Naive thymus-derived CD4-positive, alpha-beta T cell (primary cell): ENCODE data around the gene RANBP3L. TPM values are rescaled to one million over a fixed set of nuclear protein-coding genes. Genes with fewer than 3 reads are reported as not detected.
"Not testable (repeated sequence)": the region's sequence is repeated elsewhere in the genome, so short reads cannot be mapped to it uniquely, and the experiment has no call there.

Experiments
- ATAC-seq: fragments of 150-1000 bp; cut with Tn5 transposase; 2 replicates; pipeline ENCODE4 v1.10.0; 2021; ENCODE audit warnings: mild to moderate bottlenecking, moderate library complexity
- CTCF ChIA-PET: fragments of 350-600 bp; sonication (Branson Sonifier 250); formaldehyde crosslinking; loops from one replicate; lab custom pipeline; 2021; ENCODE audit warnings: antibody characterized with exemption; lab: Charles Lee
- POLR2A ChIA-PET: fragments of 350-600 bp; sonication (Branson Sonifier 250); formaldehyde crosslinking; loops from one replicate; lab custom pipeline; 2021; ENCODE audit warnings: antibody characterized with exemption, inconsistent platforms; lab: Charles Lee
- DNase-seq, 9 donors: peaks; one replicate each; pipeline versions ENCODE4 v3.0.0 to v3.0.0-alpha.2; 2020 to 2022; ENCODE audit warnings: mixed read lengths in 1 of 9
- H3K27ac ChIP-seq: one replicate; pipeline ENCODE4 v1.7.0; 2013; ENCODE audit warnings: mild to moderate bottlenecking, low read depth, low read length, moderate library complexity
- H3K27me3 ChIP-seq, 2 donors: one replicate each; pipeline ENCODE4 v1.7.0; 2013; ENCODE audit warnings: low read length in 2 of 2, mild to moderate bottlenecking in 2 of 2, moderate library complexity in 2 of 2; ENCODE audit not compliant: control insufficient read depth in 2 of 2, insufficient read depth in 2 of 2
- H3K36me3 ChIP-seq, 3 experiments: 1 replicate in 2 of 3; 2 replicates in 1 of 3; pipeline ENCODE4 v1.7.0; 2013; ENCODE audit warnings: low read length in 3 of 3, mild to moderate bottlenecking in 3 of 3, moderate library complexity in 1 of 3; ENCODE audit not compliant: insufficient read depth in 3 of 3, control insufficient read depth in 2 of 3
- H3K4me1 ChIP-seq, 2 donors: one replicate each; pipeline ENCODE4 v1.7.0; 2013; ENCODE audit warnings: low read length in 2 of 2, mild to moderate bottlenecking in 2 of 2, moderate library complexity in 1 of 2; ENCODE audit not compliant: control insufficient read depth in 2 of 2, insufficient read depth in 2 of 2
- H3K4me3 ChIP-seq: 2 replicates; pipeline ENCODE4 v1.7.0; 2013; ENCODE audit warnings: mild to moderate bottlenecking, low read length
- H3K9me3 ChIP-seq, 3 experiments: 1 replicate in 2 of 3; 2 replicates in 1 of 3; pipeline ENCODE4 v1.7.0; 2013; ENCODE audit warnings: low read length in 3 of 3; ENCODE audit not compliant: control insufficient read depth in 2 of 3
- H3K27ac Mint-ChIP-seq, 9 donors: one replicate each; pipeline ENCODE4 v1.8.0; 2020 to 2022; ENCODE audit warnings: mixed read lengths in 9 of 9, mild to moderate bottlenecking in 8 of 9, moderate library complexity in 5 of 9, inconsistent platforms in 2 of 9
- H3K27me3 Mint-ChIP-seq, 5 donors: one replicate each; pipeline ENCODE4 v1.8.0; 2021 to 2022; ENCODE audit warnings: mixed read lengths in 5 of 5, mild to moderate bottlenecking in 1 of 5
- H3K36me3 Mint-ChIP-seq, 5 donors: one replicate each; pipeline ENCODE4 v1.8.0; 2020 to 2022; ENCODE audit warnings: mixed read lengths in 5 of 5, mild to moderate bottlenecking in 3 of 5, inconsistent platforms in 1 of 5
- H3K4me1 Mint-ChIP-seq, 7 donors: one replicate each; pipeline ENCODE4 v1.8.0; 2020 to 2022; ENCODE audit warnings: mixed read lengths in 7 of 7, mild to moderate bottlenecking in 3 of 7, inconsistent platforms in 1 of 7
- H3K4me3 Mint-ChIP-seq, 10 donors: one replicate each; pipeline ENCODE4 v1.8.0; 2020 to 2022; ENCODE audit warnings: mild to moderate bottlenecking in 10 of 10, mixed read lengths in 10 of 10, moderate library complexity in 6 of 10, inconsistent platforms in 2 of 10
- H3K9me3 Mint-ChIP-seq, 11 donors: one replicate each; pipeline ENCODE4 v1.8.0; 2020 to 2022; ENCODE audit warnings: mixed read lengths in 11 of 11, mild to moderate bottlenecking in 4 of 11, inconsistent platforms in 1 of 11, moderate library complexity in 1 of 11
- intact Hi-C, 2 donors: fragments of 100-400 bp; cut with micrococcal nuclease; formaldehyde crosslinking; loops; one replicate each; pipeline ENCODE4 v1.15.1; 2023
- polyA plus RNA-seq, 2 donors: library from polyadenylated mRNA; unstranded; fragments of 300-500 nt; fragmentation: Illumina TruSeq; gene quantifications; one replicate each; pipeline ENCODE4 v1.2.3, GENCODE V29; 2021
- total RNA-seq, 6 experiments: library from RNA in 5 of 6; stranded (reverse) in 5 of 6; gene quantifications; 1 replicate in 5 of 6; 2 replicates in 1 of 6; pipeline ENCODE4 v1.2.3 and lab custom pipeline; 2021 to 2026

RANBP3L gene
- total and polyA plus RNA-seq, 7 experiments from 2014 or later = not detected

DNA sequence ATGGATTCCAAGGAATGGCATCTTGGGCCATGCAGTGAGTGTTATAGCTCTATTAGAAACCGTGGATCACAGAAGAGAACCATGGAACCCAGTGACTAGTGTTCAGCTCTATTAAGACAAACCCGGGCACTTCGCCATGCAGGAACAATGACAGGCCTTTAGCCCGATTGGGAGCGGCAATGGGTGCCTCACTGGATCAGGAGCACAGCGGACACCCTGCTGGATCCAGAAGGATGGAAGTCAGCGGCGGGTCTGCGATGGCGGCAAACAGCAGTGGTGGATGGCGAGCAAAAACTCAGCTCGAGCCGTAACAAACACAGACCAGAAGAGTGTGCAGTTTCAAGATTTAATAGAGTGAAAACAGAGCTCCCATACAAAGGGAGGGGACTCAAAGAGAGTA is 31.0 kb upstream of the RANBP3L start:
- H3K27me3 ChIP-seq, POLR2A ChIA-PET, H3K27ac Mint-ChIP-seq, ATAC-seq, H3K9me3 Mint-ChIP-seq, H3K9me3 ChIP-seq, H3K36me3 Mint-ChIP-seq, H3K4me3 Mint-ChIP-seq, H3K4me1 Mint-ChIP-seq, H3K4me1 ChIP-seq, DNase-seq, H3K4me3 ChIP-seq, H3K27ac ChIP-seq, intact Hi-C loops, H3K36me3 ChIP-seq, CTCF ChIA-PET: not testable (repeated sequence)
- H3K27me3 Mint-ChIP-seq = peaks cover 3 to 15% (median 9%) of the 10 kb centered on the region in 5 donors

DNA sequence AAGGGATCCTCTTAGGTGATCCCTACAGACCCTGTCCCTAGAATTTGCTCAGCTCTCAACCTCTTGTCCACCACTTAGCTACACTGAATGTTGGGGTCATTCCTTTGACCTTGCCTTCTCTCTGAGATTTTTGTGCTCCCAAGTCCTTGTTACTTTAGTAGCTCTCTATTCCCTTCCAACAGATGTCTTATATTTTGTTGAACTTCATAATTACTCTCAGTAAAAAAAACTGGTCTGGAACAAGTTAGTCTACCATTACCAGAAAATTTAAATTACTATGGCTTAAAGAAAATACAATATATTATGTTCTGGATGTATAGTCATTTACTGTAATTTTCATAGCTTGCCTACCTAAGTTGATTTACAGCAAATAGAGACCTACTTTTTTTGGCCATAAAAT is 23.5 kb upstream of the RANBP3L start:
- H3K9me3 ChIP-seq = no peaks in the 10 kb centered on the region
- H3K27me3 ChIP-seq = no peaks in the 10 kb centered on the region
- peaks cover 0 to 8% (median 3%) of the 10 kb centered on the region in 11 donors for H3K9me3 Mint-ChIP-seq
- H3K27ac ChIP-seq = no peak overlapping the region
- ATAC-seq (no peak), DNase-seq (no peak)
- CTCF ChIA-PET = interaction anchor here (0.7 kb wide), 1 partner anchor 94 kb away, joined by 3 read pairs; no protein-coding TSS in a partner anchor
- H3K27me3 Mint-ChIP-seq = peaks cover 4 to 29% (median 9%) of the 10 kb centered on the region in 5 donors
- intact Hi-C loops = no loop called here
- H3K4me1 Mint-ChIP-seq = no peaks in the 10 kb centered on the region
- no peaks in the 10 kb centered on the region for H3K36me3 ChIP-seq
- no peaks in the 10 kb centered on the region for H3K4me1 ChIP-seq
- POLR2A ChIA-PET = no interaction called here
- H3K36me3 Mint-ChIP-seq = no peaks in the 10 kb centered on the region
- H3K27ac Mint-ChIP-seq = no peak overlapping the region
- H3K4me3 ChIP-seq = no peak overlapping the region
- H3K4me3 Mint-ChIP-seq = no peak overlapping the region

DNA sequence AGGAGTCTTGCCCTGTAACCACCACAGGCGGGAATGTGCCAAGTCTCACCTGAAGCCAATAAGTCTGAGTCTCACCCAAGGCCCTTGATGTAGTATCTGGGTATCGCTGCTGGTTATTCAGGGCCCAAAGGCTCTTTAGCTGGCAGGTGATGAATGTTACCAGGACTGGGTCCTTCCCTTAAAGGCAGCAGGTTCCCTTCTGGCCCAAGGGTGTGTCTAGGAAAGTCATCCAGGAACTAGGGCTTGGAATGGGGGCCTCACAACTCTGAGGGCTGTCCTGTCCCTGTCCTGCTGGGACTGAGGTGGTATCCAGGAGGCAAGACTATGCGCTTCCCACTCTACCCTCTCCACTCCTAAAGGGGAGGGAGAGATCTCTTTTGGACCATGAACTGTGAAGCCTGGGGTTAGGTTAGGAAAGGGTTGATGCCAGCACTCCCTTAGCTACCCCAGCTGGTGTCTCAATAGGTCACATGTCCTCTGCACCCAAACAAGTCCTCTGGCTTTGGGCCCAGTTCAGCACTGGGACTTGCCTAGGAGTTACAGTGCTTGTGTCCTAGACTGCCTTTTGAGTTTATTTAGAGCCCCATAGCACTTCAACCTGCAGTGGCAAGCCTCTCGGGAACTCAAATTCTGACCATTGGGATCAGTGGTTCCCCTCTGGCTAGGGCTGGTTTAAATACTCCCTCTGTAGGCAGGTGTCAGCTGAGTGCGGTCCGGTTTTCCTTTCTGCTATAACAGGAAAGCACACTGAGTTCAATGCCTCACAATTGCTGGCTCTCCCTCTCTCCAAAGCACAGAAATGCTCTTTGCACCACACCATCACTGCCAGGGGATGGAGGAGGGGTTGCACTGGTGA is 22.5 kb upstream of the RANBP3L start:
- H3K36me3 Mint-ChIP-seq = no peaks in the 10 kb centered on the region
- no peak for DNase-seq
- Histone ChIP-seq H3K9me3 (no peaks in the 10 kb centered on the region), H3K36me3 (no peaks in the 10 kb centered on the region), H3K4me3 (no peak overlapping the region), H3K27ac (no peak overlapping the region), H3K4me1 (no peaks in the 10 kb centered on the region), H3K27me3 (no peaks in the 10 kb centered on the region)
- POLR2A ChIA-PET = no interaction called here
- intact Hi-C loops = no loop called here
- ATAC-seq = no peak
- H3K27me3 Mint-ChIP-seq = peaks cover 12 to 39% (median 19%) of the 10 kb centered on the region in 5 donors
- CTCF ChIA-PET = no interaction called here
- no peak overlapping the region for H3K27ac Mint-ChIP-seq
- peaks cover 0 to 8% (median 3%) of the 10 kb centered on the region in 11 donors for H3K9me3 Mint-ChIP-seq
- H3K4me3 Mint-ChIP-seq = no peak overlapping the region
- H3K4me1 Mint-ChIP-seq = no peaks in the 10 kb centered on the region

DNA sequence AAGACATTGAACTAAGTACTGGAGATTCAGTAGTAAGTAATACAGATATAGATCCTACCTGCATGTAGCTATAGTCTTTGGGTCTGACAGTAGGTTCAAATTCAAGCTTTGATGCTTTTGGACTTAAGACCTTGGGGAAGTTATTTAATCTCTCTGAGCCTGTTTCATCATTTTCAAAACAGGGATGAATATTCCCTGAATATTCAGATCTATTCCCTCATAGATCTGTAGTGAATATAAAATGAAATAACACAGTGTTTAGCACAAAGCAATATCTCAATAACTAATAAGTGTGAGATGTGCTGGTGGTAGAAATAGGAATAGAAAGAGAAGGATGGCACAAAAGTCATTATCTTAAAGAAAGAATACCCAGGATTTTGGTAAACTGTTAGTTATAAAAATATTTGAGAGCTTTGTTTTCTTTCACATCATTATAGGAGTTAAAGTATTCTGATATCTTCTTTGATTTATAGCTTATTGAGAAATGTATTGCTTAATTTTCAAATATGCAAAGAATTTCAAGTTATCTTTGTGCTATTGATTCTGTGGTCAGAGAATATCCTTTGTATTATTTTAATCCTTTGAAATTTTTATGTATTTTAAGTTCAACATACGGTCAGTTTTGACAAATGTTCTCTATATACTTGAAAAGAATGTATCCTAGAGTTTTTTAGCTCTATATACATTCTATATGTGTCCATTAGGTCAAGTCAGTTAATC is 11.4 kb upstream of the RANBP3L start:
- Histone ChIP-seq H3K27me3 (no peaks in the 10 kb centered on the region), H3K27ac (no peak overlapping the region), H3K4me3 (no peak overlapping the region), H3K4me1 (no peaks in the 10 kb centered on the region), H3K9me3 (no peaks in the 10 kb centered on the region), H3K36me3 (no peaks in the 10 kb centered on the region)
- Mint-ChIP-seq H3K27me3 (peaks cover 25 to 51% (median 38%) of the 10 kb centered on the region in 5 donors), H3K36me3 (no peaks in the 10 kb centered on the region), H3K4me1 (no peaks in the 10 kb centered on the region), H3K4me3 (no peak overlapping the region), H3K27ac (no peak overlapping the region), H3K9me3 (peaks cover 0 to 6% (median 0%) of the 10 kb centered on the region in 11 donors)
- intact Hi-C loops = no loop called here
- ChIA-PET POLR2A (no interaction called here), CTCF (no interaction called here)
- DNase-seq (no peak), ATAC-seq (no peak)

DNA sequence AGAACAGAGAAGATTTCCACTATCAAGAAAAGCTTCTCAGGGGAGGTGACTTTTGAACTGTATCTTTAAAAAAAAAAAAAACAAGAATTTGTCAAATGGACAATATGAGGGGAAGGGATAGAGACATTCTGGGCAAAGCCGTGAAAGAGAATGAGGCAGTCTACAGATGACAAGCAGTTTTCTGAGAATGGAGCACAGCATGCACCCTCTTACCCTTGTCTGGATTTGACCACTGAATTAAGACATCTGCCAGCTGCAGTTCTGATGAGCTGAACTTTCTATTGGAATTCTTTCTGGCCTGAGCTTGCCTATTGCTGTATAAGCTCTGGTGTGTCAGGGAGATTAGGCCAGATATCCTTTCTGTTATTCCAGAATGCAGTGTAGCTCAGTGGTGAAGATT is 10.3 kb upstream of the RANBP3L start:
- H3K36me3 ChIP-seq = no peaks in the 10 kb centered on the region
- H3K4me1 Mint-ChIP-seq = no peaks in the 10 kb centered on the region
- no peak for ATAC-seq
- H3K27ac Mint-ChIP-seq = no peak overlapping the region
- no peaks in the 10 kb centered on the region for H3K36me3 Mint-ChIP-seq
- intact Hi-C loops = no loop called here
- H3K27ac ChIP-seq = no peak overlapping the region
- peaks cover 21 to 47% (median 31%) of the 10 kb centered on the region in 5 donors for H3K27me3 Mint-ChIP-seq
- H3K9me3 Mint-ChIP-seq = peaks cover 0 to 4% (median 0%) of the 10 kb centered on the region in 11 donors
- H3K4me3 ChIP-seq = no peak overlapping the region
- no peak for DNase-seq
- H3K9me3 ChIP-seq = no peaks in the 10 kb centered on the region
- CTCF ChIA-PET = no interaction called here
- H3K4me3 Mint-ChIP-seq = no peak overlapping the region
- no peaks in the 10 kb centered on the region for H3K4me1 ChIP-seq
- POLR2A ChIA-PET = no interaction called here
- H3K27me3 ChIP-seq = no peaks in the 10 kb centered on the region

DNA sequence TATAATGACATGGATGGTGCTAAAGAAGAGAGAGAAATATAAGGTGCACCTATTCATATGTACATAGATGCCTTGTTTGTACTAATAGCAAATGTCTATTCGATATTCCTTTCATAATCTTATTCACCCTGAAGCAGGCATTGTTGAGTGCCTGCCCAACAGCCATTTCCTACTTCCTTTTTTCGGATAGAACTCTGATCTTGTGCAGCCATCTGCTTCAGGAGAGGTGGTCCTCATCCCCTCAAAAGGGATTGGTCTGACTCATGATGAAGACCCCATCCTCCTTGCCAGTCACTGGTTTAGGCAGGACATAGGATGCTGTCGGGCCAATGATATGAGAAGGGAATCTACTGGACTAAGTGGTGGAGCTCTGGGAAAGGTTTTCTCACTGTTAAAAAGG is 8.4 kb upstream of the RANBP3L start:
- Mint-ChIP-seq H3K27me3 (peaks cover 16 to 34% (median 21%) of the 10 kb centered on the region in 5 donors), H3K36me3 (no peaks in the 10 kb centered on the region), H3K9me3 (peaks cover 0 to 2% (median 0%) of the 10 kb centered on the region in 11 donors), H3K4me1 (peaks cover 0 to 2% (median 0%) of the 10 kb centered on the region in 7 donors), H3K27ac (no peak overlapping the region), H3K4me3 (no peak overlapping the region)
- Histone ChIP-seq H3K27ac (no peak overlapping the region), H3K4me1 (no peaks in the 10 kb centered on the region), H3K36me3 (no peaks in the 10 kb centered on the region), H3K27me3 (no peaks in the 10 kb centered on the region), H3K9me3 (no peaks in the 10 kb centered on the region), H3K4me3 (no peak overlapping the region)
- ChIA-PET CTCF (no interaction called here), POLR2A (no interaction called here)
- DNase-seq (no peak), ATAC-seq (no peak)
- intact Hi-C loops = no loop called here
